ENCODE data around the gene STOX1.
"Not testable (repeated sequence)": the region's sequence is repeated elsewhere in the genome, so short reads cannot be mapped to it uniquely, and the experiment has no call there.

STOX1 gene

GRCh38 chr10:68880181-68880580 lies 52.9 kb downstream of the STOX1 start:
- no peak for DNase-seq (ENCODE audit: low read depth, low spot score)

GRCh38 chr10:68895041-68895440 lies 67.7 kb downstream of the STOX1 start:
- no peak for DNase-seq (ENCODE audit: low read depth, low spot score)

- peak; percentile 24 for DNase-seq (ENCODE audit: low read depth, low spot score)
These were observed 70.0 kb downstream of the STOX1 start for GRCh38 chr10:68897336-68897741.

GRCh38 chr10:68899186-68899745 lies 71.9 kb downstream of the STOX1 start:
- no peak for DNase-seq (ENCODE audit: low read depth, low spot score)

GRCh38 chr10:68900427-68901104 lies 73.2 kb downstream of the STOX1 start:
- no peak for DNase-seq (ENCODE audit: low read depth, low spot score)

DNA sequence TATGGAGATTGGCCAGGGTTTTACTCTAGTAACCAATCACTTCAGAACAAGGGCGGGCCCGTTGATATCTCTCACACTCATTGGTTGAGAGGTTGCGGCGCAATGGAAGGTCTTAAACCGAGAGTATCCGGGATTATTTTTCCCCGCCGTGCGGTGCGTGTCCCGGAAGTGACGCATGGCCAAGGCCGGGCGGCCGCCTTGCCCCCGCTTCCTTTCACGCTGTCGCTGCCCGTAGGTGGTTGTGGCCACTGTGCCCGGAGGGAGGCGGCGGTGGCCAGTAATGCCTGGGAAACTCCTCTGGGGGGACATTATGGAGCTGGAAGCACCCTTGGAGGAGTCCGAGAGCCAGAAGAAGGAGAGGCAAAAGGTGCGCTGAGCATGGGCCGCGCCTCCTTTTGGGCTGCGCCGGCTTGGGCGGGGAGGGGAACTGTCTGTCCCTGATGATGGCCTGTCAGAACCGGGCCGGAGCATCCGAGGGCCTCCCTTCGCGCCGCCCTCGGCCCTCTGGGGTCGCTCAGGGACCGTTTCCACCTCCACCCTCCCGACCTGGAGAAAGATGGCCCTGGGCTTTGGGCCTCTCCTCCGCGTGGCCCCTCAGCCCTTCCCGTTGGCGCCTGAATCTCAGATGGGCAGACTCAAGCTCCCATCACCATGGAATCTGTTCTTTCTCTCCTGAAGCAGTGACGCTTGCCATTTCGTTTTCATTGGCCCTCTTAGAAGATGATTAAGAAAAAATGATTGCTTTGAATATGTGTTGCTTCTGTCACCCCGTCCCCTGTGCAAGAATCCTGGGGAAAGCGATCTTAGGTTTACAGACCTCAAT lies 74.0 kb downstream of the STOX1 start, which contains the start of gene DDX50:
Gene DDX50, plus strand, starts transcription at position 211 of the 823 bp plus-strand sequence. Its CDS starts 70 bp downstream, at position 281.
- peak; percentile 95 for DNase-seq (ENCODE audit: low read depth, low spot score)

GRCh38 chr10:68902382-68902781 lies 75.1 kb downstream of the STOX1 start:
- no peak for DNase-seq (ENCODE audit: low read depth, low spot score)

DNA sequence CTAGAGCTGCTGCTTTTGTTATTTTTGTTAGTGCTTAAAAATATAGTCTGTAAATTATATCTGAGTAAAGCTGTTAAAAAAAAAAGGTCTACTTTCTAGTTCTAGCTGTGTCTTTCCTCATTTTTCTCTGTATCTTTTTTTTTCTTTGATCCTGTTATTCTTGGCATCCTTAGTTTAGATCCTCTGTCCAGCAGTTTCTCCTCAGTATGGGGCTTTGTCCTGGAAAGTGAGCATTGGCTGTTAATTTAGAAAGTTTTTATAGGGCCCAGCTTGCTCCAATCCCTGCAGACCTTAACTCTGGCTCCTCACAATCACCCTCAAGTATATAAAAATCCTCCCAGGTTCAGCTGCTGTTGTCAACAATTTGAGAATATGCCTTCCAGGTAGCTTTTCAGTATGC lies 97.3 kb downstream of the STOX1 start:
- peak; percentile 18 for DNase-seq (ENCODE audit: low read depth, low spot score)

DNA sequence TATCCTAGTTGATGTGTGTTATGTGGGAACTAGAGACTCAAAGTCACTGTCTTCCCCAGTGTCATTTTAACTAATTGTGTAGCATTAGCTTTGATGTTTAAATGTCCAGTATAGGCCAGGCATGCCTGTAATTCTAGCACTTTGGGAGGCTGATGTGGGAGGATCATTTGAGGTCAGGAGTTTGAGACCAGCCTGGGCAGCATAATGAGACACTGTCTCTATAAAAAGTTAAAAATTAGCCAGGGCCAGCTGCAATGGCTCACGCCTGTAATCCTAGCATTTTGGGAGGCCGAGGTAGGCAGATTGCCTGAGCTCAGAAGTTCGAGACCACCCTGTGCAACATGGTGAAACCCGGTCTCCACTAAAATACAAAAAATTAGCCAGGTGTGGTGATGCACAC lies 98.2 kb downstream of the STOX1 start:
- no peak for DNase-seq (ENCODE audit: low read depth, low spot score)

GRCh38 chr10:68929157-68929556 lies 101.8 kb downstream of the STOX1 start:
- not testable (repeated sequence) for DNase-seq (ENCODE audit: low read depth, low spot score)

GRCh38 chr10:68929888-68930287 lies 102.6 kb downstream of the STOX1 start:
- DNase-seq (ENCODE audit: low read depth, low spot score) = not testable (repeated sequence)

GRCh38 chr10:68932860-68933259 lies 105.5 kb downstream of the STOX1 start:
- not testable (repeated sequence) for DNase-seq (ENCODE audit: low read depth, low spot score)

DNA sequence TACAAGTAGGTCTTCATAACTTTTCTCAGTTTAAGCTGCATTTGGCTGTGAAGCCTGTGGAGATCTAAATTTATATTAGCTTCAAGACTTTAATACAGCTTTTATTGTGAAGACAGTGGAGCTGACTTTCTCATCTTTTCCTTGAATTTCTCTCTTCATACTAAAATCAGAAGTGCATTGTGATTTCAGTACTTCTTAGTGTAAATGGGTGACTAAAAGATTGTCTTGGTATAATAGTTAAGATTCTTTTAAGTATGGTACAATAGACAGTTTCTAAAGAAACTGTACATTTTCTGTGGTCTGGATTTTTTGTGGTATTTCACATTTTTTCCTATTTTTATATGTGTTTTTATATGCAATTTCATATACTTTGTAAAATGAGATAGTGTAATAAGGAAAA lies 107.7 kb downstream of the STOX1 start:
- DNase-seq (ENCODE audit: low read depth, low spot score) = no peak

DNA sequence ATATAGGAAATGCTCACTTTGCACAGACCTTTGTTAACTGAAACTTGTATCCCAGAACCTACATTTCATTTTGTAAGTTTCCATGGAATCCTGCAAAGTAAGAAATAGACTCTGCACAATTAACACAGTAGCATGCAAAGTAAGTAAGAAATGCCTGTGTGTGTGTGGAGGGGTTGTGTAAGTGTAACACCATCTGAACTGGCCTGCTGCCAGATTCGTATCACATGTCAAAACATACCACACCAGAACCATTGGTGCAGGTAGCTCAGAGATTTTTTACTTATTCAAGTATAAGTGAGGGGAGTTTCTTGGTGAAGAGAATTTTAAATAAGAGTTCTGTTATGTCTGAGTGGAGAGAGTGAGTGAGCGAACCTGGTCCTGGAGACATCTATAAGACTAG lies 110.8 kb downstream of the STOX1 start:
- no peak for DNase-seq (ENCODE audit: low read depth, low spot score)

GRCh38 chr10:68938884-68939283 lies 111.6 kb downstream of the STOX1 start:
- no peak for DNase-seq (ENCODE audit: low read depth, low spot score)

- DNase-seq (ENCODE audit: low read depth, low spot score) = not testable (repeated sequence)
These were observed 113.6 kb downstream of the STOX1 start for GRCh38 chr10:68940917-68941316.
